Testis (tissue), 2 donors: ENCODE results near the gene DNLZ.
"Not testable (repeated sequence)": the region's sequence is repeated elsewhere in the genome, so short reads cannot be mapped to it uniquely, and the experiment has no call there.

ENCODE experiments used
- CTCF ChIP-seq, 3 experiments: fragments of 450-650 bp in 2 of 3; fragments of 200-600 bp in 1 of 3; sonication (generic) in 1 of 3; IDR thresholded peaks; one replicate each; pipeline ENCODE4 v1.5.1; 2016 to 2019; ENCODE audit warnings: antibody characterized with exemption in 3 of 3, mild to moderate bottlenecking in 2 of 3, moderate library complexity in 1 of 3
- POLR2A ChIP-seq: fragments of 450-650 bp; IDR thresholded peaks from one replicate; pipeline ENCODE4 v1.6.1; 2017; ENCODE audit warnings: antibody characterized with exemption, mild to moderate bottlenecking, moderate library complexity

GRCh38 chr9:136407061-136407460, 43.5 kb upstream of the DNLZ start:
- TF ChIP-seq CTCF (IDR thresholded peaks at IDR 0.05); POLR2A: not testable (repeated sequence)
